Measurements from ENCODE around the gene MIER2.

DNA sequence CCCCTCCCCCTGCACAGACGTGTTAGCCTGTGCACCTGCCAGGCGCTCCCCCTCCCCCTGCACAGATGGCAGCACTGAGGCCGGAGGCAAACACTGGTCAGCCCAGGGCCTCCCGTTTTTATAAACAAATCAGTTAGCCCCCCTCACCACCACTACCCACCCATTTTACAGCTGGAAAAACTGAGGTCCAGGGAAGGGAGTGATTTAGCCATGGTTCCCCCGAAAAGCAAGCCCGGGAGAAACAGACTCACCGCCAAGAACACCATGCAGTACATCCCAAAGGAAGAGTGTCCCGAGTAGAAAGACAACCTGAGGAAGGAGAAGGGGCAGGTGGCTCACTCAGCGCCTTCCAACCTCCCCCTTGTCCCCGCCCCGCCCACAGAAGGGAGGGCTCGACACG, 62.1 kb downstream of the MIER2 start:
- TF ChIP-seq, protein P1, sequence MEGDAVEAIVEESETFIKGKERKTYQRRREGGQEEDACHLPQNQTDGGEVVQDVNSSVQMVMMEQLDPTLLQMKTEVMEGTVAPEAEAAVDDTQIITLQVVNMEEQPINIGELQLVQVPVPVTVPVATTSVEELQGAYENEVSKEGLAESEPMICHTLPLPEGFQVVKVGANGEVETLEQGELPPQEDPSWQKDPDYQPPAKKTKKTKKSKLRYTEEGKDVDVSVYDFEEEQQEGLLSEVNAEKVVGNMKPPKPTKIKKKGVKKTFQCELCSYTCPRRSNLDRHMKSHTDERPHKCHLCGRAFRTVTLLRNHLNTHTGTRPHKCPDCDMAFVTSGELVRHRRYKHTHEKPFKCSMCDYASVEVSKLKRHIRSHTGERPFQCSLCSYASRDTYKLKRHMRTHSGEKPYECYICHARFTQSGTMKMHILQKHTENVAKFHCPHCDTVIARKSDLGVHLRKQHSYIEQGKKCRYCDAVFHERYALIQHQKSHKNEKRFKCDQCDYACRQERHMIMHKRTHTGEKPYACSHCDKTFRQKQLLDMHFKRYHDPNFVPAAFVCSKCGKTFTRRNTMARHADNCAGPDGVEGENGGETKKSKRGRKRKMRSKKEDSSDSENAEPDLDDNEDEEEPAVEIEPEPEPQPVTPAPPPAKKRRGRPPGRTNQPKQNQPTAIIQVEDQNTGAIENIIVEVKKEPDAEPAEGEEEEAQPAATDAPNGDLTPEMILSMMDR (IDR thresholded peaks at IDR 0.05; ENCODE audit: insufficient read depth, low read length) = no peak
- TF ChIP-seq POLR2AphosphoS5 (IDR thresholded peaks at IDR 0.05; ENCODE audit: low read depth) = no peak
- TF ChIP-seq, protein P2, sequence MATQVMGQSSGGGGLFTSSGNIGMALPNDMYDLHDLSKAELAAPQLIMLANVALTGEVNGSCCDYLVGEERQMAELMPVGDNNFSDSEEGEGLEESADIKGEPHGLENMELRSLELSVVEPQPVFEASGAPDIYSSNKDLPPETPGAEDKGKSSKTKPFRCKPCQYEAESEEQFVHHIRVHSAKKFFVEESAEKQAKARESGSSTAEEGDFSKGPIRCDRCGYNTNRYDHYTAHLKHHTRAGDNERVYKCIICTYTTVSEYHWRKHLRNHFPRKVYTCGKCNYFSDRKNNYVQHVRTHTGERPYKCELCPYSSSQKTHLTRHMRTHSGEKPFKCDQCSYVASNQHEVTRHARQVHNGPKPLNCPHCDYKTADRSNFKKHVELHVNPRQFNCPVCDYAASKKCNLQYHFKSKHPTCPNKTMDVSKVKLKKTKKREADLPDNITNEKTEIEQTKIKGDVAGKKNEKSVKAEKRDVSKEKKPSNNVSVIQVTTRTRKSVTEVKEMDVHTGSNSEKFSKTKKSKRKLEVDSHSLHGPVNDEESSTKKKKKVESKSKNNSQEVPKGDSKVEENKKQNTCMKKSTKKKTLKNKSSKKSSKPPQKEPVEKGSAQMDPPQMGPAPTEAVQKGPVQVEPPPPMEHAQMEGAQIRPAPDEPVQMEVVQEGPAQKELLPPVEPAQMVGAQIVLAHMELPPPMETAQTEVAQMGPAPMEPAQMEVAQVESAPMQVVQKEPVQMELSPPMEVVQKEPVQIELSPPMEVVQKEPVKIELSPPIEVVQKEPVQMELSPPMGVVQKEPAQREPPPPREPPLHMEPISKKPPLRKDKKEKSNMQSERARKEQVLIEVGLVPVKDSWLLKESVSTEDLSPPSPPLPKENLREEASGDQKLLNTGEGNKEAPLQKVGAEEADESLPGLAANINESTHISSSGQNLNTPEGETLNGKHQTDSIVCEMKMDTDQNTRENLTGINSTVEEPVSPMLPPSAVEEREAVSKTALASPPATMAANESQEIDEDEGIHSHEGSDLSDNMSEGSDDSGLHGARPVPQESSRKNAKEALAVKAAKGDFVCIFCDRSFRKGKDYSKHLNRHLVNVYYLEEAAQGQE (IDR thresholded peaks at IDR 0.05; ENCODE audit: insufficient replicate concordance, low read depth) = no peak
- TF ChIP-seq SPI1 (IDR thresholded peaks at IDR 0.05; ENCODE audit: borderline replicate concordance, low read depth) = no peak
